NT2/D1 (cell line): ENCODE results near the gene PKP4.

ENCODE experiments used
- DNase-seq: peaks from one replicate; pipeline ENCODE4 v3.0.0-alpha.2; 2011; ENCODE audit warnings: low read depth, low spot score
- H3K27me3 ChIP-seq: 2 replicates; pipeline ENCODE4 v1.6.0; 2011; ENCODE audit warnings: mild to moderate bottlenecking; ENCODE audit not compliant: insufficient read length, insufficient read depth
- H3K36me3 ChIP-seq: 2 replicates; pipeline ENCODE4 v1.6.1; 2011; ENCODE audit warnings: mild to moderate bottlenecking, low read length, mixed read lengths; ENCODE audit not compliant: insufficient read depth, insufficient read length
- H3K4me1 ChIP-seq: 2 replicates; pipeline ENCODE4 v1.5.1; 2011; ENCODE audit not compliant: insufficient read depth, insufficient read length
- H3K4me3 ChIP-seq: 2 replicates; pipeline ENCODE4 v1.5.1; 2011; ENCODE audit warnings: low read depth; ENCODE audit not compliant: insufficient read length
- H3K9ac ChIP-seq: 2 replicates; pipeline ENCODE4 v1.6.0; 2011; ENCODE audit warnings: low read depth; ENCODE audit not compliant: insufficient read length
- H3K9me3 ChIP-seq: 2 replicates; pipeline ENCODE4 v1.5.1; 2011; ENCODE audit warnings: mild to moderate bottlenecking, low read length; ENCODE audit not compliant: insufficient read depth
- SUZ12 ChIP-seq: IDR thresholded peaks from 2 replicates; pipeline ENCODE4 v1.6.1; 2011; ENCODE audit not compliant: insufficient read length, insufficient read depth; ENCODE audit errors: extremely low read depth
- YY1 ChIP-seq: IDR thresholded peaks from 2 replicates; pipeline ENCODE4 v1.6.1; 2011; ENCODE audit not compliant: insufficient read length, insufficient read depth
- ZNF274 ChIP-seq: IDR thresholded peaks from 2 replicates; pipeline ENCODE4 v1.6.1; 2011; ENCODE audit warnings: mild to moderate bottlenecking, low read depth, low read length

PKP4 gene

GRCh38 chr2:158687315-158687714 is 230.6 kb downstream of the PKP4 start:
- no peak for DNase-seq
- Histone ChIP-seq H3K27me3 (no peaks in the 10 kb centered on the region), H3K4me3 (no peak overlapping the region), H3K36me3 (no peaks in the 10 kb centered on the region), H3K4me1 (no peaks in the 10 kb centered on the region), H3K9me3 (no peaks in the 10 kb centered on the region), H3K9ac (no peak overlapping the region)
- no peak for TF ChIP-seq ZNF274
- no peak for TF ChIP-seq SUZ12
- TF ChIP-seq YY1 = no peak

GRCh38 chr2:158688721-158689120 is 232.0 kb downstream of the PKP4 start:
- Histone ChIP-seq H3K9me3 (no peaks in the 10 kb centered on the region), H3K27me3 (no peaks in the 10 kb centered on the region), H3K4me3 (no peak overlapping the region), H3K4me1 (no peaks in the 10 kb centered on the region), H3K9ac (no peak overlapping the region), H3K36me3 (no peaks in the 10 kb centered on the region)
- DNase-seq = no peak
- TF ChIP-seq SUZ12 = no peak
- TF ChIP-seq ZNF274 = no peak
- no peak for TF ChIP-seq YY1

- no peak overlapping the region for H3K9ac ChIP-seq
- no peak for TF ChIP-seq ZNF274
- no peak for TF ChIP-seq SUZ12
- no peak for TF ChIP-seq YY1
- H3K36me3 ChIP-seq = no peaks in the 10 kb centered on the region
- H3K4me3 ChIP-seq = no peak overlapping the region
- H3K27me3 ChIP-seq = no peaks in the 10 kb centered on the region
- no peaks in the 10 kb centered on the region for H3K9me3 ChIP-seq
- DNase-seq = no peak
- no peaks in the 10 kb centered on the region for H3K4me1 ChIP-seq
These were observed 232.6 kb downstream of the PKP4 start for GRCh38 chr2:158689391-158689790.

GRCh38 chr2:158690823-158691222 is 234.1 kb downstream of the PKP4 start:
- TF ChIP-seq YY1 (no peak), SUZ12 (no peak), ZNF274 (no peak)
- H3K27me3 ChIP-seq = no peaks in the 10 kb centered on the region

GRCh38 chr2:158691619-158692018 is 234.9 kb downstream of the PKP4 start:
- H3K4me3 ChIP-seq = no peak overlapping the region
- 0 out of 2 replicates have a peak, but pooled peaks cover 4% of the 10 kb centered on the region for H3K9me3 ChIP-seq
- H3K4me1 ChIP-seq = no peaks in the 10 kb centered on the region
- no peaks in the 10 kb centered on the region for H3K36me3 ChIP-seq
- H3K9ac ChIP-seq = no peak overlapping the region
- no peak for TF ChIP-seq ZNF274
- TF ChIP-seq YY1 = no peak
- no peak for TF ChIP-seq SUZ12
- H3K27me3 ChIP-seq = no peaks in the 10 kb centered on the region
- DNase-seq = no peak

More at GRCh38 chr2:158690823-158691222, 234.1 kb downstream of the PKP4 start:
- H3K9me3 ChIP-seq = no peaks in the 10 kb centered on the region
- DNase-seq = no peak
- H3K36me3 ChIP-seq = no peaks in the 10 kb centered on the region
- no peak overlapping the region for H3K4me3 ChIP-seq
- no peaks in the 10 kb centered on the region for H3K4me1 ChIP-seq
- H3K9ac ChIP-seq = no peak overlapping the region

- H3K9me3 ChIP-seq = 0 out of 2 replicates have a peak, but pooled peaks cover 9% of the 10 kb centered on the region
- H3K4me3 ChIP-seq = no peak overlapping the region
- TF ChIP-seq ZNF274 (no peak), SUZ12 (no peak), YY1 (no peak)
- H3K36me3 ChIP-seq = no peaks in the 10 kb centered on the region
- DNase-seq = no peak
- H3K4me1 ChIP-seq = no peaks in the 10 kb centered on the region
- no peak overlapping the region for H3K9ac ChIP-seq
- H3K27me3 ChIP-seq = no peaks in the 10 kb centered on the region
These were observed 235.8 kb downstream of the PKP4 start for GRCh38 chr2:158692372-158693103.

GRCh38 chr2:158693476-158693875 is 236.7 kb downstream of the PKP4 start:
- Histone ChIP-seq H3K4me3 (no peak overlapping the region), H3K36me3 (no peaks in the 10 kb centered on the region), H3K9ac (no peak overlapping the region), H3K4me1 (no peaks in the 10 kb centered on the region), H3K9me3 (0 out of 2 replicates have a peak, but pooled peaks cover 9% of the 10 kb centered on the region), H3K27me3 (no peaks in the 10 kb centered on the region)
- TF ChIP-seq SUZ12 (no peak), ZNF274 (no peak), YY1 (no peak)
- no peak for DNase-seq
